KBM-7 (cell line): ENCODE data around the gene FRMPD4.

Experiments
- DNase-seq: peaks from one replicate; pipeline ENCODE4 v3.0.0-alpha.2; 2015
- in situ Hi-C: fragments of 300-500 bp; cut with MboI; formaldehyde crosslinking; loops from 2 replicates; pipeline ENCODE4 v1.14.3; 2020; ENCODE audit warnings: low sequenced_read_pairs, low pct_unique_long_range_greater_than_20kb, mixed read lengths

FRMPD4 gene

DNA sequence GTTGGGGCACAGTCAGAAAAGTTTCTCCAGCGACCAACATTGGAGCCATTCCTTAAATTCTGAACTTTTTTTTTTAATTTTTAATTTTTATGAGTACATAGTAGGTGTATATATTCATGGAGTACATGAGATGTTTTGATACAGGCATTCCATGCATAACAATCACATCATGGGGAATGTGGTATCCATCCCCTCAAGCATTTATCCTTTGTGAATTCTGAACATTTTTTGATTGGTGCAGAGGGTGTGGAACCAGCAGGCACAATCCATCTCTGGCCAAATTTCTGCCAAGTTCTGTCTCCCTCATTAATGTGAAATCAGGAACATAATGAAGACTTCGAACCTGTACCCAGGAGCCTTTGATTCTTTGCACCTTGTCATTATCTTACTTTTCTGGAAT, 267.0 kb downstream of the FRMPD4 start:
- in situ Hi-C loops: no loop called here
- no peak for DNase-seq

DNA sequence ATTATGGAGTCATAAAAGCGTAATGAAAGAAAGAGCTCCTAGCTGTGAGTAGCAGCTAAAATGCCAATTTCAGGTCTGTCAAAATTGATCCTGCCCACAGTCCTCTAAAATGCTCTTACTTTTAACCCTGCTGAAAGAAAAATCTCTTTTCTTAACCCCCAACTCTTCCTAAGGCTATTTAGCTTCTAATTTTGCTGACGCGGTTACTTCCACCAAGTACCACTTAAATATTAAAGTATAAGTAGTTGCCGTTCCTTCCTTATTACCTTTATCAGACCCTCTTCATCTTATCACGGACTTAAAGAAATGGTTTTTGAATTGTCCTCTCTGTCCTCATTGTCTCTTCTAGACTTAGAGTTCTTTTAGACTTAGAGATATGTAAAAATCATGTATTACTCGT, 272.2 kb downstream of the FRMPD4 start:
- no peak for DNase-seq
- in situ Hi-C loops: no loop called here

DNA sequence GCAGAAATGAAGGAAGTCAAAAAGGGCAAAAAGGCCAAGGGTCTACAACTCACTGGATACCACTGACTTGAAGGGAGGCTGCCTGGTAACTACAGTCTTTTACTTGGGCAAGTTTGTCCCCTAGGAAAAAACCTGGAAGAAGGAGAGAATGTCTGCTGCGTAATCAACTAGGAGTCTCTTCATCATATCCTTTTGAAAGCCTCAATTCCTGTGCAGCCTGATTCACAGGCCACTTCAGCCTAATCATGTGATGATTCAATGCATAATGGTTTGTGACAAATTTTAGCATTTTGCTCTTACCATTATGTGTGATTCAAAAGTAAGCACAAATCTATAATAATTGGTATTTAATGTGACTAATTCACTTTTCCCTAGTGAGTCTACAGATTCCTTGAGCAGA, 273.6 kb downstream of the FRMPD4 start:
- DNase-seq: no peak
- in situ Hi-C loops: no loop called here

DNA sequence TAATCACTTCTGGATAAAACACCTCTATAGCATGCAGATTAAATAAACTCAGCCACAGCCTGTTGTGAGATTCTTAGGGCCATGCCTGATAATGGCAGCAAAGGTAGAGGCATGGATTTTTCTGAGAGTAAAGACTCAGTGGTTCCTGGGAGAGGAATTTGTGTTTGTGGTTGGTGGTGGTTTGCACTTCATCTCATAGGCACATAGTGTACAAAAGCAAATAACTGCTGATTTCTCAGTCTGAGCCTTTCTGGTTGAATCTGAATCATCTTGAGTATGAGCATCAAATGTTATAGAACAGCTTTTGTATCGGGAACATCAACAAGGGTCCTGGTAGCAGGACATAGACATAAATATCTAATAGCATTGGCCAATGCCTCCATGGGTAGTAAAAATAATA, 274.3 kb downstream of the FRMPD4 start:
- no peak for DNase-seq
- in situ Hi-C loops: no loop called here

DNA sequence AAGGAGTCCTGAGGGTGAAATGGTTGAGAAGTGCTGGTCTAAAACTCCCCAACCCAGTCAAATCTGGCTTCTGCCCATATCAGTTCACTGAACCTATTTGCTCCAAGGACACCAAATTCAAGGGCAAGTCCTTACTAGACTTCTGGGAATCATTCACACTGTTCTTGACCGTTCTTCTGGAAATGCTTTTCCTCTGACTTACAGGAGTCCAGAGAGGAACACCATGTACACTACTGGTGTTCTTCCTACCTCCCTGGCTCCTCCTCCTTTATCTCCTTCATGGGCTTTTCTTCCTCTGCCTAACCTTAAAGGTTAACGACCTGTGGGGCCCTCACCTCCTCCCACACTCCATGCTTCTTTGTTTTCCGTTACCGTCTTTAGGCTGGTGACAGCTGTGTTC, 281.3 kb downstream of the FRMPD4 start:
- no peak for DNase-seq
- in situ Hi-C loops: no loop called here

DNA sequence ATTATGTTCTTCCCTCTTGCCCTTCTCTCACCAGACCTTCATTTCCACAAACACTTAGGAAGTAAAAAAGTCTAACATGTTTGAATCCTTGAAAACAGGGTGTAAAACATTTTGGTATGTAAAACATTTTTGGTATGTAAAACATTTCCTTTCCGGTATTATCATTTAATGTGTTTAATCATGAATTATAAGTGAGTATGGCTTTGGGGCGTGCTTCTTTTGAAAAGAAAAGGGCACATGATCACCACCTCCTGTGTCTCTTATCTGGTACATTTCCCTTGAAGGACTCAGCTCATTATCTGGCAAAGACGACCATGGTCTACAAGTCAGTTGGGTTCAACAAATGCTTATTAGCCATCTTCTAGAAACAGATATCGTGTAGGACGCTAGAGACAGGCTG, 283.6 kb downstream of the FRMPD4 start:
- in situ Hi-C loops: no loop called here
- no peak for DNase-seq

DNA sequence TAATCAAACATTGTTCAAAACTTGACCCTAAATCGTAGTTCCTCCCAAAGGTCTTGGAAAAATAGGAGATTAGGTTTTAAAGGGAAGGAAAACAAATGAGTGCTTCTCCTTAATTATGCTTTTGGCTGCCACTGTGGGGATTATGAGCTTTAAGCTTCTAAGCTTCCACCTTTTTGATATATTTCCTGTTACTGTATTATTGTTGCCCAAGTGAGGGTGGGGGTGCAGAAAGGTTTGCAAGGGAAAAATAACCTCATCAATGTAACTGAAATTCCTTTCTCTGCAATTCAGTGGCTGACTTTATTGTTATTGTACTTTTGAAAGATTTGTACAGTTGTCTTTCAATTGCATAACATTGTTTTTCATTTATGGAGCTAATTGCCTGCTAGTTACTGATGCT, 285.1 kb downstream of the FRMPD4 start:
- in situ Hi-C loops: no loop called here
- DNase-seq: no peak

DNA sequence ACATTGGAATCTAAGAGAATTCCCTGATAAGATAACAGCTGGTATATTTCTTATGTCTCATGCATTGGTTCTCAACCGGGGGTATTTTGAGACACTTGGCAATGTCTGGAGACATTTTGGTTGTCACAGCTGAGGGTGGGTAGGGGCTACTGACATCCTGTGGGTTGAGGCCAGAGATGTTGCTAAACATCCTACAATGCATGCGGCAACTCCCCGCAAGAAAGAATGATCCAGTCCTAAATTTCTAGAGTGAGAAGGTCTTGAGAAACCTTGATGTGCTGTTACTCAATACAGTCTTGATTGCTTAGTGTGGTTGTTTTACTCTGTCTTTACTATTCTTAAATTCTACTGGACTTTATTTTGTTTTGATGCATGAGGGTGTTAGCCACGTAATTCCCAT, 287.2 kb downstream of the FRMPD4 start:
- no peak for DNase-seq
- in situ Hi-C loops: no loop called here

DNA sequence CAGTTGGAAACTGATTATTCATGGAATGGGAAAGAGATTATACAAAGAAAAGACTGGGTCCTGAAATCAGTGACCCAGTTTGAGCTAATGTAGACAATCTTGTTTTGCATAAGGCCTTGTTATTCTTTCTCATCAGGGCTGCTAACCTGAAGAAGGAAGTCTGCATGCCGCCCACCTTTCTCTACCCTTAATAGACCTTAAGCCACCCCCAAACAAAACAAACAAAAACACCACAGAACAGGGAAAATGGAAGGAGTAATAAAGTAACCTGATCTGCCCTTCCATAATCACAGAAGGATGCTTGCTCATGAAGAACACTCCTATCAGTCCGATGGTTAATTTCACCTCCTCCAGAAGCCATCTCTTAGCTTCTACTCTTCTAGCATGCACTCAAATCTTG, 288.1 kb downstream of the FRMPD4 start:
- in situ Hi-C loops: no loop called here
- DNase-seq: no peak

DNA sequence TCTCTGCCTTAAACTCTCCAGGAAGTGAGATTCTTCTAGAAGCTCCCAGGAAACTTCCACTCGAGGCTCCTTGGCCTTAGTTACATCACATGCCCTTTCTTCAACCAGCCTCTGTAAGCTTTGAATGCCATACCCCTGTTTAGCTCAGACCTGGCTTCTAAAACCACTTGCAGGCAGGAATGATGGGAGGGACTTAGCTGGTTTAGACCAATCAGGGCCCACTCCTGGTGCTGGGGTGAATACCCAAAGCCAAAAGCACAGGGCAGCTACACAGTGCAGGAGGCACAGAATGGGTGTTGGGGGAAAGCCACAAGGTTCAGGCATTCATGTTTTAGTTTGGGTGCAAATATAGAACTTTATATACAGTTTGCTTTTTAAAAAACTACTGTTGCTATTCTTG, 296.2 kb downstream of the FRMPD4 start:
- in situ Hi-C loops: no loop called here
- DNase-seq: no peak

DNA sequence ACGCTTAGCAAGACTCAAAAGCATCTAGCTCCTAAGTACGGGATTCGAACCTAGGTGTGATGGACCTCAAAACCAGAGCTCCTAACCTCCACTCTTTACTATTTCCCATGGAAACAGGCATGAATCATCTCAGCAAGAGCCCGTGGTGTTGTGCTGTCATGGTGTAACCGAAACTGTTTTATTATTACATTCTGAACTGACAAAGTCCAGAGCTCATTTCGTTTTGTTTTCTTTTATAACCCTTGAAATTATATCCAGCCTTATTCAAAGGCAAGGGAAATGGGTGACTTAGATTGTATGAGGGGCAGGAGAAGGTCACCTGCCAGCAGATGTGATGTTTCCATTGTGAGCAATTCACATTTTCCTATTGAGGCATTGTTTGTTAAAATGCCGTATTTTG, 301.1 kb downstream of the FRMPD4 start:
- in situ Hi-C loops: no loop called here

DNA sequence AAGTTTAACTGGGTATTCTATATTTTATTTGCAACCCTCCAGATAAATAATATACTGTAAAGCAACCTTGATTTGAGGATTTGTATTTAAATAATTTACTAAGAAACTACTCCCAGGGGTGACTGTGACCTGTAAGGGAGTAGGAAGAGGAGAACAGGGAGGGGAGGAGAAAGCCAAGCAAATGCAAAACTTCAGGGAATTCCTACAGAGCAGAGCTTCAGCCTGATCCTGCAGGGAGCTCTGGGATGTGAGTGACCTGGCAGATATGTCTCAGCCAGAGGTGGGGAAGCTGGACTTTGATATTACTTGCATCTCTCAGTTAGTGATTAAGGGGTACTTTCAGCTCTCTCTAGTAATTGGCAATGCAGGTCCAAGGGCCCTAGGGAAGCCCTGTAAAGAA, 302.0 kb downstream of the FRMPD4 start:
- in situ Hi-C loops: no loop called here
- no peak for DNase-seq

More for the DNA sequence above, 301.1 kb downstream of the FRMPD4 start:
- DNase-seq: no peak

DNA sequence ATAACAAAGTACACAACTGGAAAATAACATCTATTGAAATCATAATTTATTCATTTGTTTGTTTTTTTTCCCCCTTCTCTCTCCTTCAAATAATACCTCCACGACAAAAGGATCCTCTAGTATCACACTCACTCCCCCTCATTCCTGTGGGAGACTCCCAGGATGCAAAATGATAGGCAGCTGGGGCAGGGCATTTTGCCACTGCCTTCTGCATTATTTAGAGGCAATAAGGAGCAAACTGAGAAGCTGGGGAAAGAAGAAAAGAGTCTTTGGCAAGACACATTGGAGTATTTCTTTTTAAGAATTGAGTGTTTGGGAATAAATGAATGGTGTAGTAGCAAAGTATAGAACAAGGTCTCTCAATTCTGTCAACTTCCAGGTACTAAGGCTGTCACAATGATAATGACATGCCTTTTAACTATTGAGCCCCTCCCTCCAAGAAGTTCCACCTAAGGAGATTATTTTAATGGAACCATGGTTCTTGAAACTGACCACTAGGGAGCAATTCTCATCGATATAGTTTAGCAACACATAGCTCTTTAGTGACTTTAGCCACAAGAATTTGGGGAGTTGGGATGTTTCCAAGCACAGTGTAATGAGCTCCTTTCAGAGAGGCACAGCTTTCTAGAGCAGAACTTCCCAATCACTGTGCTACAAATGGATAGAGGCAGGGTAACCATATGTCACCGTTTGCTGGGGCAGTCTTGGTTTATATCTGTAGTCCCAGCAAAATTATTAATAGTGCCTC, 303.3 kb downstream of the FRMPD4 start:
- in situ Hi-C loops: no loop called here
- no peak for DNase-seq

DNA sequence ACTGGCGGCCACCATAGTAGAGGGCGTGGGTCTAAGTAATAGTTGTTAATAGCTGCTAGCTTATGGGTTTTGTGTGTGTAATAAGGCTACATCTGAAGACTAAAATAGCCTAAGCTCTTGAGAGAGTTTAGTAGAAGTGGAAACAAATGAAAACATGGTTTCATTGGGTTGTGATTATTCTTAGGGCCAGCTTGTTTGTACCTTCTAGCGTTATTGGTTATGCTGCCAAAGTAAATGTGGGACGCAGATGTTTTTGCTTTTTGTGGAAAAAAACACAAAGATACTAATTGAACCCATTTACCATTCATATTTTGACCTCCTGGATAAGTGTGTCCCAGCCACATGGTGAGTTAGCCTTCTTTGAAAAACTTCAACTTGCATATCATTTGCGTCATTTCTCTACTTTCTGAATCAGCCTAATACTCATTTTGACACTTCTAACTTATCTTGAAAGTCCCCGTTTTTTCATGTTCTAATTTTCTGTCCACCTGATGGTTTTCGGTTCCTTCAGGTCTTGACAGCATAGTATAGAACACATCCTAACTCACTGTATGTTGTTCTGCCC, 305.3 kb downstream of the FRMPD4 start:
- in situ Hi-C loops: no loop called here
- no peak for DNase-seq

DNA sequence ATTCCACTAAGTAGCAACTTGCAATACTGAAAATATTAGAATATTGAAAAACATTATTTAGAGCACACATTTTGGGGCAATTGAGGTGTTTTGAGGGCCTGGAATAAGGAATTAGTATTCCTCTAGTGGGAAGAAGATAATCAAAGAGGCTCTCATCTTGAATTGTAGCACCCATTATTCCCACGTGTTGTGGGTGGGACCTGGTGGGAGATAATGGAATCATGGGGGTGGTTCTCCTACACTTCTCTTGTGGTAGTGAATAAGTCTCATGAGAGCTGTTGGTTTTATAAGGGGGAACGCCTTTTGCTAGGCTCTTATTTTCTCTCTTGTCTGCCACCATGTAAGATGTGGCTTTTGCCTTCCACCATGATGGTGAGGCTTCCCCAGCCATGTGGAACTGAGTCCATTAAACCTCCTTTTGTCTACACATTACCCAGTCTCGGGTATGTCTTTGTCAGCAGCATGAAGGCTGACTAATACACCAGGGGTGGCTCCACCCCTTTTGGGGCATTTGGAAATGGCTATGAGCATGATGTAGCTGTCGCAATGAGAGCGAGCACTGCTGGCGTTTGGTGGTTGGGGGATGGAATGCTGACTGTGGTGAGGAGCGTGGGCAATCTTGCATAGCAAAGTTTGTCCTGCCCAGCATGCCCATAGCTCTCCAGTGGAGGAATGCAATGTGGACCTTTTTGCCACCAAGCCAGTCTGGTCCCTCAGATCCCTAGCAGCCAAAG, 308.2 kb downstream of the FRMPD4 start:
- no peak for DNase-seq
- in situ Hi-C loops: no loop called here

DNA sequence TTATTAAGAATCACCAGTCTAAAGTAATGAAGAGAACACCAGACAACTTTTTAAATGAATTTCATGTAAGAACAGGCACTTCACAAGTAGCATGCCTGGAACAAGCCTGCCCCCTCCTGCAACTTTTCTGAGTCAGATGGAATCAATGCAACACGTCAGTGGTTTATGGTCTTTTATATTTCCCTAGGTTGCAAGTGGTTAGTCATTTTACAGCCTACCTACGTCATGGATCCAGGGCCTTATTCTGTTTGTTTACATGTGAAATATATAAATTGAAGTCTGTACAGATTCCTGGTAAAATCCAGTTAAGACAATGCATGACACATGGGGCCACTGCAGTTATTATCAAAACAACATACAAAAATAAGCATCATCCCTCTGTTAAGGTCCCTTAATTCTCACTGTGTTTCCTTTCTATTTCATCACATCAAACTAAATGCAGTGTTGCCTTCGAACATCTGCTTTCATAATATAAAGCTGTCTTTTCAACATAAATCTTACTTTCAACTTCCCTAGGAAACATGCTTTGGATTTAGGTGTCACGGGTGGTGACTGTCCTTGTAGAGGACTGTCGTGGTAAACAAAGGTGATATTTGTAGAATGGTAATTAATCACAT, 309.3 kb downstream of the FRMPD4 start:
- no peak for DNase-seq
- in situ Hi-C loops: no loop called here

DNA sequence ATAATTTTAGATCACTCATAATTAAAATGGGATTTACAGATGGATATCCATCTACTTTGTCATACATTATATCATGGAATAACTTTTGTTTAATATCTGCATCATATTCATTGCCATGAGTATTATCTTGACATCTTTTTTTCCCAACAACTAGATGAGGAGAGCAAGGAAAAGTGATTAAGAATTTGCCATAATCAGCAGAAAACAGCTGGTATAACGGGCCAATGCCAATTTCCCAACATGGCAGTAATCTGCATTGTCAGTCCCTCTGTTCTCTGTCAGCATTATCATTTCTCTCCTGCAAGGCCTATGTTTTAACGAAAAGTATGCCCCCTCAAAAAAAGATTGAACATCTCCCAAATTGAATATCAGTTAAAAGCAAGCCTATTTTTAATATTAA, 314.0 kb downstream of the FRMPD4 start:
- no peak for DNase-seq
- in situ Hi-C loops: no loop called here

DNA sequence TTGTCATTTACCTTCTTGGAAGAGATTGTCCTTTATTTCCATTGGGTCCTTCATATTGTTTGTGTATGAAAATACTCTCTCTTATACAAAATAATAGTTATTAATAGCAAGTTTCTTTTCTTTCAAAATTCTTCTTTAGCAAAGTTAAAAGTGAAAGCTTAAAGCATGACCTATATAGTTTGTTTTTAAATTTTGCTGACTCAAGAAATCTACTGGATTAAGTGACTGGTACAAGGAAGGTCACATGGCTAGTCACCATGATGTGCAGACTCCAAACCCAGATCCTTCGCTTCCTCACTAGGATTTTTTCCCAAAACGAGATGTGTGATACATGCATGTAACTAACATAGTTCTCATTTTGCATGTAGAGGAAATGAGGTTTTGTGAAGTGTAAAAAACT, 322.7 kb downstream of the FRMPD4 start:
- no peak for DNase-seq
- in situ Hi-C loops: no loop called here

DNA sequence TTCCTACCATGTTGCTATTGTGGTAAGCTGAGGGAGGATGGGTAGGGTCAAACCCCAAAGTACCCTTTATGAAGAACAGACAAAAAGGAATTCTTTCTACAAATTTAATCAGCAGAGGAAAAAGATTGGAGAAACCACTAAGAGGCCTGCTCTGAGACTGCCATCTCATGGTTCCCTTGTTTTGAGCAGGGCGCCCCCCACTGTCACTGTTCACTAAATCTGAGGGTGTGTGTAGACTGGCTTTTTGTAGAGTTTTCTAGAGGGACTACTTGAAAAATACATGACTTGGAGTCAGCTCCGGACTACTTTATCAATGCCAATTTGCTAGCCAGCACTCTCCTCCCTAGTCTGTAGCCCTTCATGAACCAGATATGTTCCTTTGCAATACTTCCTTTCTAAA, 324.8 kb downstream of the FRMPD4 start:
- in situ Hi-C loops: no loop called here
- no peak for DNase-seq

DNA sequence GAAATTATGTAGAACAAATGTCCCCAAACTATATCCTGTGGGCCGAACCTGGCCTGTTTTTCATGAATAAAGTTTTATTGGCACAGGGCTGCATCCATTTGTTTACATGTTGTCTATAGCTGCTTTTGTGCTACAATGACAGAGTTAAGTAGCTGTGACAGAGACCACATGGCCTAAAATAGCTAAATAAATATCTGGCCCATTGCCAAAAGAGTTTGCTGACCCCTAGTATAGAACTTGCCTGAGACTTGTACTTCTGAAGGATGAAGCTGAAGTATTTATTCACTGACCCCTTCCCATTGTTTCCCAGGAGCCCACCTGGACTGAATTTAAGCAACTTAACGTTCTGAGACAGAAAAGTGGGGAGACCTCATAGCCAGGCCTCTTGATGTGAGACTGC, 325.6 kb downstream of the FRMPD4 start:
- DNase-seq: no peak
- in situ Hi-C loops: no loop called here
